ENCODE measurements around the gene PLD3.

DNA sequence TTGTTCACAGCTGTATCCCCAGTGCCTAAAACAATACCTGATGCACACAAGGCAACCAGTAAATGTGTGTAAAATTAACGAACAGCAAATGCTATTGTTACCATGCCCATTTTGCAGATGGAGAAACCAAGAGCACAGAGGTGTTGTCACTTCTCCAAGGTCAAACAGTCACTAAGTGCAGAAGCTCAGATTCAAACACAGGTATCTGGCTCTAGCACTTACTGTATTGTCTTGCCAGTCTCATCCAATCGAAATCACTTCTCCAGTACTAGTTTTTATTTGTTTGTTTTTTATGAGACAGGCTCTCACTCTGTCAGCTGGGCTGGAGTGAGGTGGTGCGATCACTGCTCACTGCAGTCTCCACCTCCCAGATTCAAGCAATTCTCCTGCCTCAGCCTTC lies 13.7 kb downstream of the PLD3 start:
- TF ChIP-seq, protein P1, sequence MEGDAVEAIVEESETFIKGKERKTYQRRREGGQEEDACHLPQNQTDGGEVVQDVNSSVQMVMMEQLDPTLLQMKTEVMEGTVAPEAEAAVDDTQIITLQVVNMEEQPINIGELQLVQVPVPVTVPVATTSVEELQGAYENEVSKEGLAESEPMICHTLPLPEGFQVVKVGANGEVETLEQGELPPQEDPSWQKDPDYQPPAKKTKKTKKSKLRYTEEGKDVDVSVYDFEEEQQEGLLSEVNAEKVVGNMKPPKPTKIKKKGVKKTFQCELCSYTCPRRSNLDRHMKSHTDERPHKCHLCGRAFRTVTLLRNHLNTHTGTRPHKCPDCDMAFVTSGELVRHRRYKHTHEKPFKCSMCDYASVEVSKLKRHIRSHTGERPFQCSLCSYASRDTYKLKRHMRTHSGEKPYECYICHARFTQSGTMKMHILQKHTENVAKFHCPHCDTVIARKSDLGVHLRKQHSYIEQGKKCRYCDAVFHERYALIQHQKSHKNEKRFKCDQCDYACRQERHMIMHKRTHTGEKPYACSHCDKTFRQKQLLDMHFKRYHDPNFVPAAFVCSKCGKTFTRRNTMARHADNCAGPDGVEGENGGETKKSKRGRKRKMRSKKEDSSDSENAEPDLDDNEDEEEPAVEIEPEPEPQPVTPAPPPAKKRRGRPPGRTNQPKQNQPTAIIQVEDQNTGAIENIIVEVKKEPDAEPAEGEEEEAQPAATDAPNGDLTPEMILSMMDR (IDR thresholded peaks at IDR 0.05) = no peak
- TF ChIP-seq POLR2A (IDR thresholded peaks at IDR 0.05) = no peak
